ENCODE data around the gene DENND1C.

Gene DENND1C

DNA sequence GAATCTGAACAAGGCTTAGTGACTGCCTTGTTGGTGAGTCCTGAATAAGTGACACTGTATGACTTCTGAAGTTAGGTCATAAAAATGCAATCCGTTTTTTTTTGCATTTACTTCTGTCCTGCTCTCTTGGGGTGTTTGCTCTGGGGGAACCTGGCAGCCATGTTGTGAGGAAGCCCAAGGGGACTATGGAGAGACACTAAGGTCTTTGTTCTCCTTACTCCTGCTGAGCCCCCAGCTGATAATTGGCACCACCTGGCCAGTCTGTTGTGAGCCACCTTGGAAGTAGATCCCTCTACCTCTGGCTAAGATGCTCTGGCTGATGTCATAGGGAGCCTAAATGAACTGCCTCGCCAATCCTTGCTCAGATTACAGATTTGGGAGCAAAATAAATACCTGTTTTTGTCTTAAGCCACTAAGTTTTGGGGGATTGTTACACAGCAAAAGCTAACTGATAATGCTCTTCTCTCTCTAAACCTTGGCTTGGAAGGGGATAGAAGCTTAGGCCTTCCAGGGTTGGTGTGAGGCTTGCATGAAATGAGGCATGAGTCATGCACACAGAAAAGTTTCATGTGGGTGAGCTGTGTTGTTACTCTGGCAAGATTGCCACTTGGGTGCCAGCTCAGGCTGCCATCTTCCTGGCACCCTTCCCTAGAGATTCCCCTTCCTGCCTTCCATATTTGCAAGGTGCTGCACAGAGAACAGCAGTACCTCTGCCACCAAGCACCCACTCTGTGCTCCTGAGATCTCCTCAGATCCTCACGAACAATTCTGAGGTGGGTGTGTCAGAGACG is 10.4 kb upstream of the DENND1C start:
- no peaks in the 10 kb centered on the region for H3K27me3 ChIP-seq (replicated peaks; ENCODE audit: control insufficient read depth, insufficient read depth, low read length, poor library complexity, severe bottlenecking)
- DNase-seq, result no peak
- H3K27ac ChIP-seq (ENCODE audit: insufficient read depth, low read length, poor library complexity, severe bottlenecking), result no peak overlapping the region
- H3K36me3 ChIP-seq (ENCODE audit: control insufficient read depth, insufficient read depth, low read length), result no peaks in the 10 kb centered on the region
- H3K4me3 ChIP-seq (ENCODE audit: insufficient read depth, low read depth, low read length, poor library complexity, severe bottlenecking), result no peak overlapping the region
- H3K4me1 ChIP-seq (ENCODE audit: control insufficient read depth, insufficient read depth, low read length, poor library complexity, severe bottlenecking), result no peaks in the 10 kb centered on the region
- H3K9me3 ChIP-seq (ENCODE audit: control insufficient read depth, low read length), result no peaks in the 10 kb centered on the region

DNA sequence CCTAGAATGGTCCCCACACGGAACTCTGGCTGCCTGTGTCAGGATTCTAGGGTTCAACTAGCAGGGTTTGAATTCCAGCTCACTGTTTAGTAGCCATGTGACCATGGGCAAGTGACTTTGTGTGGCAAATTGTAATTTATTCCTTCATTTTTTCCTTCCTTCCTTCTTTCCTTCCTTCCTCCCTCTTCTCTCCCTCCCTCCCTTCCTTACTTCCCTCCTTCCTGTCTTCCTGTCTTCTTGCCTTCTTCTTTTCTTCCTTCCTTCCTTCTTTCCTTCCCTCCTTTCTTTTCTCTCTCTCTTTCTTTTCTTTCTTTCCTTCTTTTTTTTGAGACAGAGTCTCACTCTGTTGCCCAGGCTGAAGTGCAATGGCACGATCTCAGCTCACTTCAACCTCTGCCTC is 8.5 kb upstream of the DENND1C start:
- H3K9me3 ChIP-seq (ENCODE audit: control insufficient read depth, low read length), result no peaks in the 10 kb centered on the region
- H3K27me3 ChIP-seq (replicated peaks; ENCODE audit: control insufficient read depth, insufficient read depth, low read length, poor library complexity, severe bottlenecking), result no peaks in the 10 kb centered on the region
- H3K27ac ChIP-seq (ENCODE audit: insufficient read depth, low read length, poor library complexity, severe bottlenecking), result no peak overlapping the region
- no peaks in the 10 kb centered on the region for H3K36me3 ChIP-seq (ENCODE audit: control insufficient read depth, insufficient read depth, low read length)
- peak overlapping the region; percentile 31 for H3K4me3 ChIP-seq (ENCODE audit: insufficient read depth, low read depth, low read length, poor library complexity, severe bottlenecking)
- no peaks in the 10 kb centered on the region for H3K4me1 ChIP-seq (ENCODE audit: control insufficient read depth, insufficient read depth, low read length, poor library complexity, severe bottlenecking)
- no peak for DNase-seq

DNA sequence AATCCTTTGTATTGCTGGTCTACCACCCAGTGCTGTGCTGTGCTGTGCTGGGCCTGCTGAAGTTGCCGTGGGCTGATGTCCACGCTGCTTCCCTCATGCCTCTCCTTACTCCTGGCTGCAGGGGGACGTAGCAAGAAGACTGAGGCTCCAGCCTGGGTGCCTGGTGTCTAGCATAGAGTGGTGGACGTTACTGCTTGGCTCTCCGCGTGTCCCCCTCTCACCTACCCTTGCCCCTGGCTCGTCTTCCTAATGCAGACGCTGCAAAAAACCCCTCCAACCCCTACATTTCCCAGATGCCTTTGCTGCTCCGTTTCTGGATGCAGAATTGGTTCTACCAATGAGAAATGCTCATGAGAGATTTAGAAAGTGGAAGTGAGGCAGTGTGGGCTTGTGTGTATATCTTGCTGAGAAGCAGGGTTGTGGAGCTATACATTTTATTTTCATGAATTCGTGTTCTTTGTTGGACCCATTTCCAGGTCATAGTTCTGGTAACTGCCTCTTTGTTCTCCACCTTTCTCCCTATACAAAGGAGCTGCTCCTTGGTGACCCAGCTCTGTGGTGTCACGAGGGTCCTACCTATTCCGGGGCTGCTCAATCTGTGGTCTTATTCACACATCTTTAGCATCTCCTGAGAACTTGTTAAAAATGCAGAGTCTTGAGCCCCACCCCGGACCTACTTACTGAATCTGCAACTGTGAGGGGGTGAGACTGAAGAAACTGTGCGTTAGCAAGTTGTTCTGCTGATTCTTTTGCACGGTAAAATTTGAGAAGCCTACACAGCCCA is 7.9 kb upstream of the DENND1C start:
- DNase-seq, result no peak
- H3K4me1 ChIP-seq (ENCODE audit: control insufficient read depth, insufficient read depth, low read length, poor library complexity, severe bottlenecking), result no peaks in the 10 kb centered on the region
- H3K27ac ChIP-seq (ENCODE audit: insufficient read depth, low read length, poor library complexity, severe bottlenecking), result no peak overlapping the region
- H3K4me3 ChIP-seq (ENCODE audit: insufficient read depth, low read depth, low read length, poor library complexity, severe bottlenecking), result peak overlapping the region; percentile 31
- H3K36me3 ChIP-seq (ENCODE audit: control insufficient read depth, insufficient read depth, low read length), result no peaks in the 10 kb centered on the region
- no peaks in the 10 kb centered on the region for H3K9me3 ChIP-seq (ENCODE audit: control insufficient read depth, low read length)
- H3K27me3 ChIP-seq (replicated peaks; ENCODE audit: control insufficient read depth, insufficient read depth, low read length, poor library complexity, severe bottlenecking), result no peaks in the 10 kb centered on the region

DNA sequence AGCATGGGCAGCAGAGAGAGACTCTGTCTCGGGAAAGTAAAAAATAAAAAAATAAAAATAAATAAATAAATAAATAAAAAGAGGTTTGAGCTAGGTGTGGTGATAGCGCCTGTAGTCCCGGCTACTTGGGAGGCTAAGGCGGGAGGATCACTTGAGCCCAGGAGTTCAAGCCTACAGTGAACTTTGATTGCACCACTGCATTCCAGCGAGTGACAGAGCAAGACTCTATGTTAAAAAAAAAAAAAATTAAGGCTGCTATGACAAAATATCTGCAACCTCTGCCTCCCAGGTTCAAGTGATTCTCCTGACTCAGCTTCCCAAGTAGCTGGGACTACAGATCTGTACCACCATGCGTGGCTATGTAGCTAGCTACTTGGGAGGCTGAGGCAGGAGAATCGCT is 3.2 kb upstream of the DENND1C start:
- Histone ChIP-seq H3K27ac (ENCODE audit: insufficient read depth, low read length, poor library complexity, severe bottlenecking) (no peak overlapping the region), H3K9me3 (ENCODE audit: control insufficient read depth, low read length) (no peaks in the 10 kb centered on the region), H3K4me1 (ENCODE audit: control insufficient read depth, insufficient read depth, low read length, poor library complexity, severe bottlenecking) (peaks cover 22% of the 10 kb centered on the region), H3K36me3 (ENCODE audit: control insufficient read depth, insufficient read depth, low read length) (no peaks in the 10 kb centered on the region), H3K27me3 (replicated peaks; ENCODE audit: control insufficient read depth, insufficient read depth, low read length, poor library complexity, severe bottlenecking) (no peaks in the 10 kb centered on the region), H3K4me3 (ENCODE audit: insufficient read depth, low read depth, low read length, poor library complexity, severe bottlenecking) (no peak overlapping the region)
- no peak for DNase-seq

DNA sequence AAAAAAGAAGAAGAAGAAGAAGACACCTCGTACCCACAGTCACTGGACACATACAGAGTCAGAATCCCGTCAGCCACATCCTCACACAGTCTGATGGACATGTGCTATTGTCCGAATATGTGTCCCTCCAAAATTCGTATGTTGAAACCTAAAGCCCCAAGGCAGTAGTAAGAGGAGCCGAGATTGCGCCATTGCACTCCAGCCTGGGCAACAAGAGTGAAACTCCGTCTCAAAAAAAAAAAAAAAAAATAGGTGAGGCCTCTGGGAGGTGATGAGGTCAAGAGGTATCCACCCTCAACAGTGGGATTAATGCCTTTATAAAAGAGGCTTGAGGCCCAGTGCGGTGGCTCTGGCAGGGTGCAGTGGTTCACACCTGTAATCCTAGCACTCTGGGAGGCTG is 2.6 kb upstream of the DENND1C start:
- H3K27me3 ChIP-seq (replicated peaks; ENCODE audit: control insufficient read depth, insufficient read depth, low read length, poor library complexity, severe bottlenecking), result no peaks in the 10 kb centered on the region
- no peak overlapping the region for H3K4me3 ChIP-seq (ENCODE audit: insufficient read depth, low read depth, low read length, poor library complexity, severe bottlenecking)
- H3K9me3 ChIP-seq (ENCODE audit: control insufficient read depth, low read length), result no peaks in the 10 kb centered on the region
- peaks cover 4% of the 10 kb centered on the region for H3K36me3 ChIP-seq (ENCODE audit: control insufficient read depth, insufficient read depth, low read length)
- H3K4me1 ChIP-seq (ENCODE audit: control insufficient read depth, insufficient read depth, low read length, poor library complexity, severe bottlenecking), result peaks cover 28% of the 10 kb centered on the region
- no peak overlapping the region for H3K27ac ChIP-seq (ENCODE audit: insufficient read depth, low read length, poor library complexity, severe bottlenecking)
- no peak for DNase-seq

DNA sequence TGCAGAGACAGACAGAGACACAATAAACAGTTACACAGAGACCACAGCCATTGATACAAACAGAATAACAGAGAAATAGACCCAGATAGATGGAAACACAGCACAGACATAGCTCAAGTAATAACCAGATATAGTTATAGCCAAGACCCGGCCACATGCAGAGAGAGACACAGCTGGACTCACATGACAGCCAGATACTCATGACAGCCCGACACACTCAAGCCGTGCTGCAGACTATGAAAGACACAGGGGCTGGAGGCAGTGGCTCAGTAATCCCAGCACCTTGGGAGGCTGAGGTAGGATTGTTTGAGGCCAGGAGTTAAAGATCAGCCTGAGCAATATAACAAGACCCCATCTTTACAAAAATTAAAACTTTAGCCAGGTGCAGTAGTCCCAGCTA is 1.6 kb upstream of the DENND1C start:
- DNase-seq, result no peak
- Histone ChIP-seq H3K27me3 (replicated peaks; ENCODE audit: control insufficient read depth, insufficient read depth, low read length, poor library complexity, severe bottlenecking) (no peaks in the 10 kb centered on the region), H3K4me3 (ENCODE audit: insufficient read depth, low read depth, low read length, poor library complexity, severe bottlenecking) (no peak overlapping the region), H3K4me1 (ENCODE audit: control insufficient read depth, insufficient read depth, low read length, poor library complexity, severe bottlenecking) (peaks cover 29% of the 10 kb centered on the region), H3K36me3 (ENCODE audit: control insufficient read depth, insufficient read depth, low read length) (peaks cover 13% of the 10 kb centered on the region), H3K27ac (ENCODE audit: insufficient read depth, low read length, poor library complexity, severe bottlenecking) (no peak overlapping the region), H3K9me3 (ENCODE audit: control insufficient read depth, low read length) (no peaks in the 10 kb centered on the region)

DNA sequence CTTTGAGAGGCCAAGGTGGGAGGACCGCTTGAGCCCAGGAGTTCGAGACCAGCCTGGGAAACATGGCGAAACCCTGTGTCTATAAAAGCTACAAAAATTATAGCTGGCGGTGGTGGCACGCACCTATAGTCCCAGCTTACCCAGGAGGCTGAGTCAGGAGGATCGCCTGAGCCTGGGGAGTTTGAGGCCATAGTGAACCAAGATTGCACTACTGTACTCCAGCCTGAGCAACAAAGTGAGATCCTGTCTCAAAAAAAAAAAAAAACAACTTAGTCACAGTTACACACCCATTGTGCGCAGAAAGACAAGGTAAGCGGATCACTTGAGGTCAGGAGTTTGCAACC is 728 bp upstream of the DENND1C start:
- no peaks in the 10 kb centered on the region for H3K27me3 ChIP-seq (replicated peaks; ENCODE audit: control insufficient read depth, insufficient read depth, low read length, poor library complexity, severe bottlenecking)
- peak overlapping the region; percentile 76 for H3K4me3 ChIP-seq (ENCODE audit: insufficient read depth, low read depth, low read length, poor library complexity, severe bottlenecking)
- H3K4me1 ChIP-seq (ENCODE audit: control insufficient read depth, insufficient read depth, low read length, poor library complexity, severe bottlenecking), result peaks cover 29% of the 10 kb centered on the region
- H3K9me3 ChIP-seq (ENCODE audit: control insufficient read depth, low read length), result no peaks in the 10 kb centered on the region
- H3K36me3 ChIP-seq (ENCODE audit: control insufficient read depth, insufficient read depth, low read length), result peaks cover 17% of the 10 kb centered on the region
- DNase-seq, result no peak
- H3K27ac ChIP-seq (ENCODE audit: insufficient read depth, low read length, poor library complexity, severe bottlenecking), result peak overlapping the region; percentile 90

DNA sequence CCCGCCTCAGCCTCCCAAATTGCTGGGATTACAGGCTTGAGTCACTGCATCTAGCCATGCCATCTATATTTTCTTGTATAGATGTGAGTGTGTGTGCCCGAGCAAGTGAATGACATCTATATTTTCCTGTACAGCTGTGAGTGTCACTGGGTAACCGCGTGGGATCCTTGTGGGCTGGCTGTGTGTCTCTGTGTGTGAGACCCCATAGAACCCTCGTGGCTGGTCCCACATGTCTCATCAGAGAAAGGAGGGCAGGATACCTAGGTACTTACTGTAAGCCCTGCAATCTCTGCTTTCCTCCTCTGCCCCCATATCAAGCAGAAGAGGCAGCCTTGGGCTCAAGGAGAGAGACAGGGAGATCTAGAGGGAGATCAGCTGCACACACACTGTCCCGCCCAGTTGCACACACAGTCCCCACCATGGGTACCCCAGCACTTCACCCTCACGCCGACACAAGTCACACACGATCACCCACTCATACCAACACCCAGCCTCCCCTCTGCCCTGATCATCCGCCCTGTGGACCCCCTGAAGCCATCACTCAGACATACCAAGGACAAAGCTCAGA is 655 bp downstream of the DENND1C start:
- peaks cover 31% of the 10 kb centered on the region for H3K36me3 ChIP-seq (ENCODE audit: control insufficient read depth, insufficient read depth, low read length)
- no peaks in the 10 kb centered on the region for H3K9me3 ChIP-seq (ENCODE audit: control insufficient read depth, low read length)
- H3K27ac ChIP-seq (ENCODE audit: insufficient read depth, low read length, poor library complexity, severe bottlenecking), result peak overlapping the region; percentile 90
- no peak for DNase-seq
- H3K4me1 ChIP-seq (ENCODE audit: control insufficient read depth, insufficient read depth, low read length, poor library complexity, severe bottlenecking), result peaks cover 29% of the 10 kb centered on the region
- H3K4me3 ChIP-seq (ENCODE audit: insufficient read depth, low read depth, low read length, poor library complexity, severe bottlenecking), result peak overlapping the region; percentile 76
- no peaks in the 10 kb centered on the region for H3K27me3 ChIP-seq (replicated peaks; ENCODE audit: control insufficient read depth, insufficient read depth, low read length, poor library complexity, severe bottlenecking)

DNA sequence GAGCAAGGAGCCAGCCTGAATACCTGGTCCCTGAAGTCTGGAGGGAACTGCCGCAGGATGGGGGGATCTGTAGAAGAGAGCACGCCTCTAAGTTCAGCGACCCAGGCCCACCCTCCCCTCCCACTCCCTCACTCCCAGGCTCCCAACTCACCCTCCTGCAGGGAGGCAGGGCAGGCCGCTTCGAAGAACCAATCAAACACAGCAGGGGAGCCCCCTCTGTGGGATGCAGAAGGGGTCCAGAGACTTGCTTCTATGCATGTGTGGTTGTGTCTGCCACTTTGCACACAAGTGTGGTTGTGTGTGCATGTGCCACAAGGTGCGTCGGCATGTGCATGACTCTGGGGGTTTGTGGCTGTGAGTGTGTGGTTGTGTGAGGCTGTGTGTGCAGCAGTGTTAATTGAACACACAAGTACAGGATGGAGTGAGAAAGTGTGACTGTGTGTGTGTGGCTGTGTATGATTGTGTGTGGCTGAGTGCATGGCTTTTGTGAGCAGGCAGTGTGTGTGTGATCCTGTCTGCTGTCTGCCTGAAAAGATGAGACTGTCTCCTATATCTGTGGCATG is 1.7 kb downstream of the DENND1C start:
- Histone ChIP-seq H3K36me3 (ENCODE audit: control insufficient read depth, insufficient read depth, low read length) (peaks cover 41% of the 10 kb centered on the region), H3K4me3 (ENCODE audit: insufficient read depth, low read depth, low read length, poor library complexity, severe bottlenecking) (peak overlapping the region; percentile 4), H3K27me3 (replicated peaks; ENCODE audit: control insufficient read depth, insufficient read depth, low read length, poor library complexity, severe bottlenecking) (no peaks in the 10 kb centered on the region), H3K27ac (ENCODE audit: insufficient read depth, low read length, poor library complexity, severe bottlenecking) (peak overlapping the region; percentile 58), H3K9me3 (ENCODE audit: control insufficient read depth, low read length) (no peaks in the 10 kb centered on the region), H3K4me1 (ENCODE audit: control insufficient read depth, insufficient read depth, low read length, poor library complexity, severe bottlenecking) (peaks cover 29% of the 10 kb centered on the region)
- DNase-seq, result no peak

DNA sequence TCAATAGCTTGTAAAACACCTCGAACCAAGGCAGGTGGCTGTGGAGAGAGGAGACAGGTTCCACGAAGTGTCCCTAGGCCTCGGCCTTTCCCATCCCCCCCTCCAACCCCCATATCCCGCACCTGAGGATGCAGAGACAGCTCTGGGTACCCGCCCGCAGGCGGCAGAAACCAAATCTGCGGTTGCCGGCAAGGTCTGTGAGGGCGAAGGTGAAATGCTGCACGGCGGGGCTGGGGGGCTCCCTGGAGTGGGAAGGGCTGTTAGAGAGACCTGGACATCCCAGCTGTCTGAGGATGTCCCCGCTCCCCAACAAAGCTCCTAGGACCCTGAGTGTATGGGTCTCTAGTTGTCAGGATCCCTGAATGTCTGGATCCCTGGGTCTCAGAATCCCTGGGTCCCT is 2.8 kb downstream of the DENND1C start:
- DNase-seq, result no peak
- Histone ChIP-seq H3K9me3 (ENCODE audit: control insufficient read depth, low read length) (no peaks in the 10 kb centered on the region), H3K4me3 (ENCODE audit: insufficient read depth, low read depth, low read length, poor library complexity, severe bottlenecking) (no peak overlapping the region), H3K36me3 (ENCODE audit: control insufficient read depth, insufficient read depth, low read length) (peaks cover 47% of the 10 kb centered on the region), H3K27me3 (replicated peaks; ENCODE audit: control insufficient read depth, insufficient read depth, low read length, poor library complexity, severe bottlenecking) (no peaks in the 10 kb centered on the region), H3K4me1 (ENCODE audit: control insufficient read depth, insufficient read depth, low read length, poor library complexity, severe bottlenecking) (peaks cover 29% of the 10 kb centered on the region), H3K27ac (ENCODE audit: insufficient read depth, low read length, poor library complexity, severe bottlenecking) (peak overlapping the region; percentile 58)

All from effector memory CD4-positive, alpha-beta T cell (primary cell).